AG08396 (cell line): ENCODE results near the gene FBXL22.

ENCODE experiments used
- DNase-seq: peaks from one replicate; pipeline ENCODE4 v3.0.0; 2012; ENCODE audit warnings: low spot score, mixed read lengths

The FBXL22 gene

GRCh38 chr15:63597038-63597790 lies at the start of gene FBXL22:
Gene FBXL22, plus strand, starts transcription at chr15:63597387. Its CDS starts 6 bp downstream, at chr15:63597393.
- DNase-seq: peak; percentile 47

GRCh38 chr15:63551400-63551799 lies 45.8 kb upstream of the FBXL22 start:
- peak; percentile 30 for DNase-seq

GRCh38 chr15:63553388-63553791 lies 43.8 kb upstream of the FBXL22 start:
- DNase-seq: peak; percentile 78

GRCh38 chr15:63554337-63554927 lies 42.8 kb upstream of the FBXL22 start:
- no peak for DNase-seq

GRCh38 chr15:63555507-63555906 lies 41.7 kb upstream of the FBXL22 start:
- no peak for DNase-seq

- no peak for DNase-seq
Observed at GRCh38 chr15:63556246-63556645, 40.9 kb upstream of the FBXL22 start.

GRCh38 chr15:63556736-63557135 lies 40.5 kb upstream of the FBXL22 start:
- no peak for DNase-seq

GRCh38 chr15:63559753-63560152 lies 37.4 kb upstream of the FBXL22 start:
- DNase-seq: no peak

GRCh38 chr15:63560741-63561448 lies 36.3 kb upstream of the FBXL22 start:
- no peak for DNase-seq

- no peak for DNase-seq
Observed at GRCh38 chr15:63564093-63564492, 33.1 kb upstream of the FBXL22 start.

- no peak for DNase-seq
Observed at GRCh38 chr15:63565536-63566186, 31.5 kb upstream of the FBXL22 start.

GRCh38 chr15:63572749-63573464 lies 24.3 kb upstream of the FBXL22 start:
- DNase-seq: no peak

GRCh38 chr15:63573533-63573932 lies 23.7 kb upstream of the FBXL22 start:
- no peak for DNase-seq

- DNase-seq: no peak
Observed at GRCh38 chr15:63575312-63575711, 21.9 kb upstream of the FBXL22 start.

GRCh38 chr15:63576441-63576840 lies 20.7 kb upstream of the FBXL22 start:
- no peak for DNase-seq

GRCh38 chr15:63582179-63582578 lies 15.0 kb upstream of the FBXL22 start:
- no peak for DNase-seq

- peak; percentile 77 for DNase-seq
Observed at GRCh38 chr15:63582718-63583426, 14.3 kb upstream of the FBXL22 start.

GRCh38 chr15:63586790-63587189 lies 10.4 kb upstream of the FBXL22 start:
- no peak for DNase-seq

- DNase-seq: no peak
Observed at GRCh38 chr15:63587527-63587926, 9.7 kb upstream of the FBXL22 start.

GRCh38 chr15:63588826-63589225 lies 8.4 kb upstream of the FBXL22 start:
- no peak for DNase-seq
